ENCODE data around the gene LAPTM5. TPM values are rescaled to one million over a fixed set of nuclear protein-coding genes. Genes with fewer than 3 reads are reported as not detected.
A peak's percentile ranks its signal among the peaks of the same experiment; 100 is the strongest.

Gene LAPTM5
- total RNA-seq, 1 experiment from 2014 or later: 0.15 TPM

- no peak overlapping the region for H2BK12ac ChIP-seq (ENCODE audit: insufficient read length, low read depth, low read length)
- no peak overlapping the region for H3K18ac ChIP-seq (ENCODE audit: insufficient read length, low read depth, low read length)
- Mint-ChIP-seq H3K36me3 (ENCODE audit: insufficient read depth in 1 of 3, low read depth in 3 of 3) (no peaks in the 10 kb centered on the region), H3K27ac (peak overlapping the region in 2 of 3 experiments; percentile 2 to 84; a peak in 4 of 7 replicates), H3K4me3 (no peak overlapping the region), H3K27me3 (ENCODE audit: low read depth) (peaks cover 9% of the 10 kb centered on the region), H3K4me1 (peaks cover 3 to 16% of the 10 kb centered on the region in 2 experiments; a peak in 3 of 4 replicates), H3K9me3 (no peaks in the 10 kb centered on the region; a peak in 1 of 5 replicates)
- TF ChIP-seq CTCF (conservative IDR thresholded peaks at IDR 0.05): no peak
- H4K91ac ChIP-seq (ENCODE audit: insufficient read length, low read depth, low read length): no peak overlapping the region
- WGBS (ENCODE audit: extremely low coverage, insufficient read length, low lambda C conversion rate): no CpG with 5 or more reads among the region's 9 CpGs
- no peak overlapping the region for H3K23ac ChIP-seq (ENCODE audit: insufficient read length, low read depth, low read length)
- H3K23me2 ChIP-seq (ENCODE audit: insufficient read length, low read depth, low read length, poor library complexity, severe bottlenecking): no peaks in the 10 kb centered on the region
- H3T11ph ChIP-seq (ENCODE audit: low read length): no peak overlapping the region
- no peak overlapping the region for H2BK20ac ChIP-seq (ENCODE audit: low read depth, low read length, poor library complexity, severe bottlenecking)
- no peaks in the 10 kb centered on the region for H3K79me1 ChIP-seq (ENCODE audit: insufficient read depth, low read depth, low read length, poor library complexity, severe bottlenecking)
- H2BK120ac ChIP-seq (ENCODE audit: low read depth, low read length, poor library complexity, severe bottlenecking): no peak overlapping the region
- no peak overlapping the region for H2AK5ac ChIP-seq (ENCODE audit: insufficient read length, low read length)
- DNase-seq: no peak
- H3K14ac ChIP-seq (ENCODE audit: insufficient read depth, low read length): no peak overlapping the region
- H2AFZ ChIP-seq (ENCODE audit: low read length): no peak overlapping the region
- no peaks in the 10 kb centered on the region for H3K9me3 ChIP-seq (ENCODE audit: control insufficient read depth, low read depth, low read length)
- no peak overlapping the region for H3K27ac ChIP-seq (ENCODE audit: insufficient read length, low read depth, low read length)
- no peak overlapping the region for H2BK5ac ChIP-seq (ENCODE audit: insufficient read length, low read length)
- H4K20me1 ChIP-seq (ENCODE audit: control insufficient read depth, insufficient read depth, insufficient read length): no peaks in the 10 kb centered on the region
- H3K4me1 ChIP-seq (ENCODE audit: insufficient read depth, low read length): no peaks in the 10 kb centered on the region
- no peak overlapping the region for H2BK15ac ChIP-seq (ENCODE audit: low read depth, low read length)
- H3K56ac ChIP-seq (ENCODE audit: insufficient read length, low read depth, low read length): no peak overlapping the region
- H3K4ac ChIP-seq (ENCODE audit: low read depth, low read length): no peak overlapping the region
- H4K5ac ChIP-seq (ENCODE audit: insufficient read length, low read depth, low read length): no peak overlapping the region
- H3K79me2 ChIP-seq (ENCODE audit: insufficient read depth, low read length): no peaks in the 10 kb centered on the region
- no peak overlapping the region for H4K8ac ChIP-seq (replicated peaks; ENCODE audit: insufficient read length, low read depth, low read length)
- no peaks in the 10 kb centered on the region for H3K27me3 ChIP-seq (ENCODE audit: insufficient read depth, low read length)
- no peak overlapping the region for H3K9ac ChIP-seq (ENCODE audit: extremely low read depth, insufficient read length, low read length)
- H3K4me2 ChIP-seq (ENCODE audit: insufficient read depth, insufficient read length, low read length): no peak overlapping the region
These were observed 31.2 kb upstream of the LAPTM5 start for GRCh38 chr1:30788580-30789387.
